ENCODE measurements around the gene CNTN1. TPM values are rescaled to one million over a fixed set of nuclear protein-coding genes. Genes with fewer than 3 reads are reported as not detected.

The CNTN1 gene
- total RNA-seq, 4 donors from 2014 or later = 64.1 to 193 (median 92.4) TPM

- TF ChIP-seq EP300 (IDR thresholded peaks at IDR 0.05) = no peak
- TF ChIP-seq CTCF (IDR thresholded peaks at IDR 0.05) = no peak
- TF ChIP-seq POLR2A (IDR thresholded peaks at IDR 0.05) = no peak
- TF ChIP-seq POLR2AphosphoS5 (IDR thresholded peaks at IDR 0.05) = no peak
- Histone ChIP-seq H3K9me3 (no peaks in the 10 kb centered on the region), H3K4me3 (no peak overlapping the region), H3K27me3 (no peaks in the 10 kb centered on the region), H3K27ac (no peak overlapping the region), H3K36me3 (peaks cover 0 to 14% of the 10 kb centered on the region in 2 donors), H3K4me1 (no peaks in the 10 kb centered on the region)
- ATAC-seq = no peak
- WGBS, 2 donors (ENCODE audit: low coverage in 1 of 2) = 43 to 50% methylated on average over 1 of the region's 1 CpG
These were observed 331.6 kb downstream of the CNTN1 start for GRCh38 chr12:41023836-41024235.

- H3K27me3 ChIP-seq = no peaks in the 10 kb centered on the region
- H3K27ac ChIP-seq = no peak overlapping the region
- WGBS, 2 donors (ENCODE audit: low coverage in 1 of 2) = 80 to 100% methylated on average over 1 of the region's 1 CpG
- H3K4me1 ChIP-seq = no peaks in the 10 kb centered on the region
- ATAC-seq = no peak
- H3K9me3 ChIP-seq = no peaks in the 10 kb centered on the region
- no peak for TF ChIP-seq EP300 (IDR thresholded peaks at IDR 0.05)
- no peak for TF ChIP-seq POLR2AphosphoS5 (IDR thresholded peaks at IDR 0.05)
- no peak for TF ChIP-seq CTCF (IDR thresholded peaks at IDR 0.05)
- no peak for TF ChIP-seq POLR2A (IDR thresholded peaks at IDR 0.05)
- H3K36me3 ChIP-seq = peaks cover 0 to 20% of the 10 kb centered on the region in 2 donors
- H3K4me3 ChIP-seq = no peak overlapping the region
These were observed 333.9 kb downstream of the CNTN1 start for GRCh38 chr12:41026151-41026550.

GRCh38 chr12:41032386-41032785 lies 340.1 kb downstream of the CNTN1 start:
- Histone ChIP-seq H3K27ac (no peak overlapping the region), H3K9me3 (no peaks in the 10 kb centered on the region), H3K4me1 (peaks cover 0 to 15% (median 6%) of the 10 kb centered on the region in 3 donors), H3K36me3 (peaks cover 0 to 13% of the 10 kb centered on the region in 2 donors), H3K4me3 (no peak overlapping the region), H3K27me3 (no peaks in the 10 kb centered on the region)
- TF ChIP-seq EP300 (IDR thresholded peaks at IDR 0.05) (no peak), POLR2AphosphoS5 (IDR thresholded peaks at IDR 0.05) (no peak), CTCF (IDR thresholded peaks at IDR 0.05) (no peak), POLR2A (IDR thresholded peaks at IDR 0.05) (no peak)
- no peak for ATAC-seq

- Histone ChIP-seq H3K27ac (peak overlapping the region in 1 of 4 donors; percentile 24), H3K4me3 (no peak overlapping the region), H3K36me3 (no peaks in the 10 kb centered on the region), H3K4me1 (peaks cover 0 to 15% (median 6%) of the 10 kb centered on the region in 3 donors), H3K27me3 (no peaks in the 10 kb centered on the region), H3K9me3 (no peaks in the 10 kb centered on the region)
- peak; percentile 22 for TF ChIP-seq POLR2AphosphoS5 (IDR thresholded peaks at IDR 0.05)
- no peak for TF ChIP-seq EP300 (IDR thresholded peaks at IDR 0.05)
- TF ChIP-seq POLR2A (IDR thresholded peaks at IDR 0.05) = no peak
- peak; percentile 48 for ATAC-seq
- 5 to 57% methylated on average over 1 of the region's 1 CpG for WGBS, 2 donors (ENCODE audit: low coverage in 1 of 2)
These were observed 342.4 kb downstream of the CNTN1 start for GRCh38 chr12:41034686-41035085.

GRCh38 chr12:41039461-41039860 lies 347.2 kb downstream of the CNTN1 start:
- H3K4me3 ChIP-seq = no peak overlapping the region
- H3K27me3 ChIP-seq = no peaks in the 10 kb centered on the region
- no peak for ATAC-seq
- H3K9me3 ChIP-seq = no peaks in the 10 kb centered on the region
- TF ChIP-seq EP300 (IDR thresholded peaks at IDR 0.05) (no peak), POLR2A (IDR thresholded peaks at IDR 0.05) (no peak), POLR2AphosphoS5 (IDR thresholded peaks at IDR 0.05) (no peak), CTCF (IDR thresholded peaks at IDR 0.05) (no peak)
- no peaks in the 10 kb centered on the region for H3K36me3 ChIP-seq
- H3K4me1 ChIP-seq = peaks cover 0 to 10% (median 4%) of the 10 kb centered on the region in 3 donors
- H3K27ac ChIP-seq = no peak overlapping the region
